SIG-M5 (cell line): ENCODE data around the gene ADRB2.
"Not testable (repeated sequence)": the region's sequence is repeated elsewhere in the genome, so short reads cannot be mapped to it uniquely, and the experiment has no call there.

Experiments used
- DNase-seq: peaks from one replicate; lab custom pipeline; 2025; lab: John Stamatoyannopoulos, UW

The ADRB2 gene

DNA sequence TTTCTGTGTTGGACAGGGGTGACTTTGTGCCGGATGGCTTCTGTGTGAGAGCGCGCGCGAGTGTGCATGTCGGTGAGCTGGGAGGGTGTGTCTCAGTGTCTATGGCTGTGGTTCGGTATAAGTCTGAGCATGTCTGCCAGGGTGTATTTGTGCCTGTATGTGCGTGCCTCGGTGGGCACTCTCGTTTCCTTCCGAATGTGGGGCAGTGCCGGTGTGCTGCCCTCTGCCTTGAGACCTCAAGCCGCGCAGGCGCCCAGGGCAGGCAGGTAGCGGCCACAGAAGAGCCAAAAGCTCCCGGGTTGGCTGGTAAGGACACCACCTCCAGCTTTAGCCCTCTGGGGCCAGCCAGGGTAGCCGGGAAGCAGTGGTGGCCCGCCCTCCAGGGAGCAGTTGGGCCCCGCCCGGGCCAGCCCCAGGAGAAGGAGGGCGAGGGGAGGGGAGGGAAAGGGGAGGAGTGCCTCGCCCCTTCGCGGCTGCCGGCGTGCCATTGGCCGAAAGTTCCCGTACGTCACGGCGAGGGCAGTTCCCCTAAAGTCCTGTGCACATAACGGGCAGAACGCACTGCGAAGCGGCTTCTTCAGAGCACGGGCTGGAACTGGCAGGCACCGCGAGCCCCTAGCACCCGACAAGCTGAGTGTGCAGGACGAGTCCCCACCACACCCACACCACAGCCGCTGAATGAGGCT is at the start of gene ADRB2:
ADRB2 (plus strand) TSS at position 559 of the 686 bp plus-strand sequence. CDS start 221 bp downstream, outside the sequence.
- DNase-seq: peak; percentile 80

DNA sequence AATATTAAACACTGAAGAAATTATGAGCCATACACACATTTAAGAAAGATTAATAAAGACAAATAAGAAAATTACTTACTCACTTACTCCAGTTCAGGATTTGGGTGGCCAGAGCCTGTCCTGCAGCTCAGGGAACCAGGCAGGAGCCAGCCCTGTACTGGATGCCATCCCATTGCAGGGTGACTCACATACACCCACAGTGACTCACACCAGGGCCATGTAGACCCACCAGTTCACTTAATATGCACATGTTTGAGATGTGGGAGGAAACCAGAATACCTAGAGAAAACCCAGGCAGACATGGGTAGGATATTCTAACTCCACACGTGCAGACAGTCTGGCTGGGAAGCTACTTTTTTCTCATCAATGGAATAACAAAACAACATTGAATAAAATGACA is 49.6 kb upstream of the ADRB2 start:
- DNase-seq: no peak

DNA sequence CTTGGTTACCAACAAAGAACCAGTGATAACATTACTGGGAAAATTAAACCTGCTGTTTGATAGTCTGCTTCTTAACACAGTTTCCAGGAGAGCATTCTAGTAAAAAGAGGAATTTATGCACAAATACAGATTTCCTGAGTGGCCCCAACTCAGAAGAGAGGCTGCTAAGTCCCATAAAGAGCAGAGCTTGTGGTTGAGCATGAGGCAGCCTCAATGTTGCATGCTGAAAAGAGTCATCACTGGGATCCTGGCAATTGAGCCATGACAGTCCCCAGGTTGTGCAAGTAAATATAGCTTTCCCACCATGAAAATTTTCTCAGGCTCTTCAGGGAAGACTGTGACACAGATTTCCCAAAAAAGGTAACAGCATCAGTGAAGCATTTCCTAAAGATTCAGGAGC is 47.5 kb upstream of the ADRB2 start:
- DNase-seq: no peak

DNA sequence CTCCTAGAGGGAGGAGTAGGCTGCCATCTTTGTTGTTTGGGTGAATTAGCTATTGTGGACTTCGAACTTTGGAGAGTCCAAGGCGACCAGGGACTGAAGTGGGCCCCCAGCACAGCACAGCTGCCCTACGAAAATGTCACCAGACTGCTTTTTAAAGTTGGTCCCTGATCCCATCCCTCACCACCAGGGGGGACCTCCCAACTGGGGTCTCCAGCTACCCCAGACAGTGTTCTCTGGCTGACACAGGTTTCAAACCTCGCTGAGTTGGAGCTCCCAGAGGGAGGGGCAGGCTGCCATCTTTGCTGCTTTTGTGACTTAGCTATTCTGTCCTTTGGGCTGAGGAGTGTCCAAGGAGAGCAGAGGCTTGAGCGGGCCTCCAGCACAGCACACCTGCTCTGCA is 45.7 kb upstream of the ADRB2 start:
- no peak for DNase-seq

DNA sequence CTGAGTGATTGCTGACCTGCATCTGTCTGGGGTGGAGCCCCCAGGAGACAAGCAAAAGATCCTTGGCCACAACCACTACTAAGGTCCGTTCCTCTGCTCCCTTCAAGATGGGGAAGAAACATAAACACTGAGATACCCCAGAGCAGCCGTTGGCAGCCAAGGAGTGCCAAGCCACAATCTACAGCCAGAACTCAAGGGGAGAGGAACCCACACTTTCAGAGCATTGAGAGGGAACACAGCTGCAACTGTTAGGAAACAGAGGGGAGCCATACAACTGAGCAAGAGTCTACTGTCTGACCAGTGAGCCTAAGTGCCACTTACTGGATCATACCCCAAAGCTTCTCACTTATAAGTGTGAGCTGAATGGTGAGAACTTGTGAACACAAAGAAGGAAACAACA is 44.6 kb upstream of the ADRB2 start:
- DNase-seq: no peak

DNA sequence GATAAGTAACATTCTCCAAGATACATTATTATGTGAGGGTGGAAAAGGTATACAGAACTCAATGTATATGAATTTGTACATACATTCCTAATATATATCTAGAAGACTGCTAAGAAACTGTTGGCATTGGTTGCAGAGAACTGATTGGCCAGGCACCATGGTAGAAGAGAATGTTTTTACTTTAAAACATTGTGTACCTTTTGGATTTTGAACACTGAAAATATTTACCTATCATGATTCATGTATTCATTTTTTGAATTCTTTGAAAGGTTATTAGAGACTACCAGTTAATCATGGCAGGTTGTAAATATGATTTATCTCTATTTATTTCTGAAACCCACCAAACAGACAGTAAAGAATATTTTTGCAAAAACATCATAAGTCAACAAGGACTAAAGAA is 41.2 kb upstream of the ADRB2 start:
- DNase-seq: no peak

DNA sequence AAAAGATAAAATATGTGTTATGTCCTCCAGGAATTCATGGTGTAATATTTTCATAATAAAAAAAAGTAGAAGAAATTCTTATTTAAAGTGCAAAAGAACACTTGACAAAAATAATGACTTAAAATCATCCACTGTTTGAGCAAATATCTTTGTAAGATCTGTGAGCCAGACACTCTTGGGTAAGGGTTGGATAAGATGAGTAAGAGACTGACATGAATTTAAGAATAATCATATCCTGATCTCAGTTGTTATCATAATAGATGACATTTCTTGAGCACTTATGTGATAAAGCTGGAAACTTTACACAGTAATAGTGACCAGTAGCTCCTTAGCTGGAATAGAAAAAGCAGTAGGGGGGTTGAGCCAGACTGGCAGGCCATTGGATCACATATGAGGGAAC is 40.0 kb upstream of the ADRB2 start:
- DNase-seq: no peak

DNA sequence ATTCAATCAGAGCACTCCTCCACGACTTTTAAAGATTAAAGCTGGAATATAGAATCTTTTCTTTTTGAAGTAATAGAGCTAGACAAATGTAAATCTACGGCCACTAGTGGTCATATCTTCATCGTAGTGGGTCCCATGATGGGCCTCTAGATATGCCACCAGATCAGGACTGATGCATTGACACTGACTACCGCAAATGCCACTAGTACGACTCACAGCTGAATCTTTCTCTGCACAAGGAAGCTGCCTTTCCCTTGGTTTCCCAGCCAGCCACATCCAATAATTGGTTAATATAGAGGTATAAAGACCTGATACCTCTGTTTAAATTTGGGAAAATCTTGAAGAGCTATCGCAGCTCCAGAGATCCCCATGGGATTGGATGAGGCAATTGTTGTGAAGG is 37.8 kb upstream of the ADRB2 start:
- no peak for DNase-seq

DNA sequence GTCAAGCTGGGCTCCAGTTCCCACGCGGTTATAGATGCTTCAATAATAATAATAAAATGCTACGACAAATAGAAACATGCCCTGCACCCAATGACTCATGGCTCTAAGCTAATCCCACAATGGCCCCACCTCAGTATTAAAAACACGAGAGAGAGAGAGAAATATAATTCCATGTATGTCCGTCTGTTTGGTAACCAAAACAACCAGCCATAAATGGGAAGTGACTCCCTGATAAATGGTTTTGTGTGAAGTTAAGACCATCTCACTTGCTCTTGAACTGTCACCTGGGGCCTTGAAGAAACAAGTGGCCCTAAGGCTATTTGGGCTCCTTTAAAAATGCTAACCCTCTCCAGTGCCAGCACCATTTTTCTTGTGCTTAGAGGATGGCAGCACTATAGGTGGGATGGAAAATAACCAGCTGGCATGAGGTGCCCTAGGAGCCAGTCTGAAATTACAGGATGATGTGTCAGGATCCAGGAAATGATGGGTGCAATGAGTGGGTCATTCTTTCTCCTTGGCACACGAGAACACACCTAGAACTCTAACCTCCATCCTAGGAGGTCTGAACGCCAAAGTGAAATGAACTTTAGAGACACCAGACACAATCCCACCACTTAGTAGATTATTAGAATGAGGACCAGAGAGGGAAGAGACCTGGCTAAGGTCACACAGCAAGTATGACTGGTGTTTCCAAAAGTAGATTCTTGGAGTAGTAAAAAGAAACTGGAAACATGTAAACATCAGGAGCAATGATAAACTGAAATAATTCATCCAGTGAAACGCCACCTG is 35.7 kb upstream of the ADRB2 start:
- no peak for DNase-seq

DNA sequence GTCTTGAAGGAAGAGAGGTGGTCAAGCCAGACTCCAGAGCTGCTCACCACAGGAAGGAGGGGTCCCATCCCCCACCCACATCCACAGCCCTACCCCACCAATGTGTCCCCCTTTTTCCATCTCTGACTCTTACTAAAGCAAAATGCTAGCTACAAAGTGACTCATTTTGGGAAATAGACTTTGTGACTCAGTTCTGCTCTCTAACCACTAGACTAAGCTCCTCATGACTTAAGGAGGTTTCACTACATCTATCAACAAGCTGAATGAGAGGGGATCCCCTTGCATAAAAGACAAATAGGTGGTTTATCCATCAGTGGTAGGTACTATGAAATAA is 35.1 kb upstream of the ADRB2 start:
- DNase-seq: no peak

DNA sequence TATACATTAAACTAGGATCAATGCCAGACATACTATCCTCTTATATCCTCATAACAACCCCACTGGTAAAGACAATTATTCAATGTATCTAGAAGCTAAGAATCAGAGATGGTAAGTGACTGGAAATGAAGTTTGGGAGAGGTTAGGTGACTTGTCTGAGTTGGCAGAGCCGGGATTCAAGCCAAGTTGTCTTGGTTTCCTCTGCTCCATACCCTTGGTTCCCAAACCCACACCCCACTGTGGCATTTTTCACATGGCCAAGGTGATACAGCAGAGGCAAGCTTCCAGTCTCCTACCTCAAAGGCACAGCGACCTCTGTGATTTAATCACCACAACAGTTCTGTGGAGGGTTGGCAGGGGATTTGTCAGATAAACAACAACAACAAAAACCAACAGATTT is 34.7 kb upstream of the ADRB2 start:
- no peak for DNase-seq

DNA sequence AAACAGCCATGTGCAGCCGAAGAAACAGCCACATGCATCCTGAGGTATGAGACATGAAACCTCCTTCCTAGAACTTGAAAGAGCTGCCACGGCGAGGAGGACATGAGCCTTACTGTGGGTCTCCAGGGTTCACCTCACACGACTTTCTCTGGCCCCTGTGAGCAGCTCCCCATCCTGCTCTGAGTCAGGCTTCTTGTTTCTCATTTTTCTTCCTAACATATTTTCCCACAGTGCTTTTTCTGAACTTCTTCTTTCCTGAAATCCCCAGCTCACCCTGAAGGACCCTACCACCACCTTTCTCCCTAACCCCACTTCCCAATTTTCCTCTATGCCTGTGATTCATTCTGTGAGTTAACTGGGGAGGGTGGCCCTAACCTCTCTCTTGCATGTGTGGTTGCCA is 33.7 kb upstream of the ADRB2 start:
- DNase-seq: no peak

DNA sequence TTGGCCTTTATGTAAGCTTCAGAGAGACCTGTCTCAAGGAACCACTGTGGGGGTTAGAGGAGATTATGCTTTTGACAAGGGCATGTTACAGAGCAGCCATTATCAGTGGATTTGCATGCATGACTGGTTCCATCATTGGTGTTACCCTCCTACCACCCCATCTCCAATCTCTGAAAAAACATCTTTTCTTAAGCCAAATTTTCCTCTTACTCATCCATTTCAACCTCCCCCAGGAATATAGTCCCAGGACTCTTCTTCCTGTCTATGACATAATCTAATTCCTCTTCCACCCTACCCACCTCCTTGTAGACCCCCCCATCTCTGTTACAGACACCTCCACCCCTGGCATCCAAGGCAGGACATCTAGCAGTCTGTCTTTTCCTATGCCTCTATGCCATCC is 33.1 kb upstream of the ADRB2 start:
- DNase-seq: no peak

DNA sequence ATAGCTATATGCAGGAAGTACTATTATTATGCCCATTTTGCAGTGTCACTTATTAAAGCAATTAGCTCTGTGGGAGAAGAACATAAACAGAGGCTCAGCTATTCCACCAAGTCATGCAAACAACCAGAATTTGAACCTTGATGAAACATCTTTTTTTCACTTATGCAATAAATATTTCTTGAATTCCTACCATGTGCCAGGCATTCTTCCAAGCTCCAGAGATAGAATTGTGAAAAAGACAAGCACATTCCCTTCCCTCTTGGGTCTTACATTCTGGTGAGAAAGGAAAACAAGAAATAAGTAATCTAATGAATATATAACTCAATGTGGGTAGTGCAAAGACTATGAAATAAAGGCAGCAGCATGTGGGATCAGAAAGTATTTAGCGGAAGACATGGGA is 32.1 kb upstream of the ADRB2 start:
- DNase-seq: no peak

DNA sequence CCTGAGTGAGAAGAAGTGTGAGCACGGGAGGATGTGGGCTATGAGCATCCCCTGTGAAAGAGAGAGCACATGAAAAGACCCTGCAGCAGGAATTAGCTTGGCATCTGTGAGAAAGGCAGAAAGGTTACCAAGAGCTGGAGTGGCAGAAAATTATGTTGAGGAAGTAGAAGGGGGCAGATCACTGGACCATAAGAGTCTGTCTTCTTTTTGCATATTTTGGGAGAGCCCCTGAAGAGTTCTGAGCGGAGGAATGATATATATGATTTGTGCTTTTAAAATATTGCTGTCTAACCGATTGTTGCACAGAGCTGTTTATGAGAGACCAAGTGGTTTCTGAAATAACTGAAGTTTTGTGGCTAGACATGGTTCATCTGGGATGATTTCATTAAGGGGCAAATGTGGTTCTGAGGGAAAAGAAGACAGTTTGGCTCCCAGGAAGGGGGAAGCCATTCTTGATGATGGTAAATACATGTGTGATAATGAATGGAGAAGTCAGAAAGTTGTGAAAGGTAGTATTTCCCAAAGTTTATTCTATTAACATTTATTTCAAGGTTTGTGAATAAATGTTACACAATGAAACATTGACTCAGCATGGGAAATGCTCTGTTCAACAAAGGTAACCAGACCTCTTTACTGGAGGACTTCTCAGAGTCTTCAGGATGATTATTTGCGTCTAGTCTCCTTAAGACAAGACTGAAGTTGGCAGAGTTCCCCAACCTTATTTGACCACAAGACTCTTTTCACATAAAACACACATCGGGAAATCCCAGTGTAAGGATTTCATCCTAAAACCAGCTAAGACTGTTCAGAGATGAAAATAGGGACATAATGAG is 31.5 kb upstream of the ADRB2 start:
- peak; percentile 50 for DNase-seq

DNA sequence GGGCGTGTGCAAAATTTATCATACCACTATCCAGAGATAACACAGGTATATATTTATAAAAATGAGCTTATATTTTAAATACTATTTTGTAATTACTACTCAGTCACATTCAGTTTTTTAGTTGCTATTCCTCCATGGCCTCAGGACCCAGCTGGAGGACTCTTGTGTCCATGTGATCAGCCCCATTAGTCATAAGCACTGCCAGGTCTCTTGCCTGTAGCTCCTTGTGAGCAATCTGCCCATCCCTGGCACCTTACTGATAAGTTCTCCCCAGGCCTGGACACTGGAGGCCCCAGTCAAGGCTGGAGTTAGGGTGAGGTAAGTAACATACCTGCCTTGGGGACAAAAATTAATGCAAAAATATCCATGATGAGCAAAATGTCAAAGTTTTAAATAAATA is 29.5 kb upstream of the ADRB2 start:
- DNase-seq: no peak

DNA sequence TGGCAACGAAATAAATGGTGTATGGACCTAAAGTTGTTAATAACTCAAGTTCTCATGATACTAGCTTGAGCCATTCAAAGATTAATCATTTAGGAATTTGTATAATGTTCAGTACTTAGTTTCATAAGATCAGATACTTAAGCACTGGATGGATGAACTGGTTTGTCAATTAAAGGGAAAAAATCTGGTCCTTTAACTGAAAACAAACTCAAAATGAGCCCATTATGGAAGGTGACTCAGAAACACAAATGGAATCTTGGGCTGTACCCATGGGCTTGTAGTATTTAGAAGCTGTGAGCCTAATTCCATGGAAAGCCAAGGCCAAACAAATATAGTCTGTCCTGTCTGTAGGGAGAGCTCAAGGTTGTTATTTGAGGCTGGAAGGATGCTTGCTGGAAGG is 27.6 kb upstream of the ADRB2 start:
- DNase-seq: no peak

DNA sequence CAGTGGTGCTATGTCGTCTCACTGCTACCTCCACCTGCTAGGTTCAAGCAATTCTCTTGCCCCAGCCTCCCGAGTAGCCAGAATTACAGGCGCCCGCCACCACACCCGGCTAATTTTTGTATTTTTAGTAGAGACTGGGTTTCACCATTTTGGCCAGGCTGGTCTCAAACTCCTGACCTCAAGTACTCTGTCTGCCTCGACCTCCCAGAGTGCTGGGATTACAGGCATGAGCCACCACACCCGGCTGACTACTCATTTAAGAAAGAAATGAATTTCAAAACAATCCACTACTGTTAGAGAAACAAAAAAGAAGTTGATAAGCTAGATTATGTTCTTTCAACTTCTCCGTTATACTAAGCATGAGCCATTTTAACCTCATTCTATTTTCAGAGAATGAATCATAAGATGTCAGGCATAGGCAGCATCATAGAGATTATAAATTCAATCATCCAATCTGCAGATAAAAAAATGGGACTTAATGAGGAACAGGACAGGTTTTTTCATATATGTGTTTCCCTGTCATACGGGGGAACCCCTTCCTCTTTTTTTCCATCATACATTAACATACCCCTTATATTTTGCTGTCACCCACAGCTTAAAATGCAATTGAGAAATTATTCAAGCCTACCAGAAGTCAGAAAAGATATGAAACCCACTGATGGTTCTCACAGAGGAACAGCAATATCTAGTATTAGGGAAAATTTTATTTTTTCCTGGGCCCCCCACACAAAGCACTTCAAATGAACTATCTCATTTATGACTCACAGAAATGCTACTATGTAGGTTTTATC is 26.5 kb upstream of the ADRB2 start:
- no peak for DNase-seq

DNA sequence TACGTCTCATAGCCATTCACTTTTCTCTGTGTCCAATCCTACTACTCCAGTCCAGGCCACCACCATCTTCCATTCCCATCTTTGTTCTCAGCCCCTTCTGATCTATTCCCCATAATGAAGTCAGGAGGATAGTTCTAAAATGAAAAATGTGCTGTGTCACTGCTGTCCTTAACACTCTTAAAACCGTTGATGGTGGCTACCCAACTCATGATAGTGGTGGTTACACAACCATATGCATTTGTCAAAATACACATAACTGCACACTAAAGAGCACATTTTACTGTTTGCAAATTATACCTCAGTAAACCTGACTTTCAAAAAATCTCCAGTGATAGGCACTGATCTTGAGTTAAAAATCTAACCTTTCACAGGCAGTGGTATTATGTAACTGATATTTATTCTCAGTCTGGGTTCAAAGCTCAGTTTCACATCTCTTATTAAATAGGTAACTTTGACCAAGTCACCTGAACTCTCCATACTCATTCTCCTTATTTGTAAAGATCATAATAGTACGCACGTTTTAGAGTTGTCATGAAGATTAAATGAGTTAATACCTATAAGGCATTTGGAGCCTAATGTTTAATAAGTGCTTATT is 24.6 kb upstream of the ADRB2 start:
- no peak for DNase-seq

DNA sequence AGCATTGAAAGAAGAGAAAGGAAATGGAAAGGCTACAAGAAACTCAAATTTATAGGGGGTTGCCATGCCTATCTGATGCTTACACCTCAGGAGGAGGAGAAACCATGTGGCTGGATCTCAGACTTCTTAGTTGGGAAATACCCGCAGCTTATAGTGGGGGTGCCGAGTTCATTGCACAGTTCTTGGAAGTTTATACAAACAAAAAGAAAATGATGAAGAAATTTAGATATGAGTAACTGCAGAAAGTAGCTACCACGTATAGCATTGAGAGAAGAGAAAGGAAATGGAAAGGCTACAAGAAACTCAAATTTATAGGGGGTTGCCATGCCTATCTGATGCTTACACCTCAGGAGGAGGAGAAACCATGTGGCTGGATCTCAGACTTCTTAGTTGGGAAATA is 23.0 kb upstream of the ADRB2 start:
- not testable (repeated sequence) for DNase-seq

DNA sequence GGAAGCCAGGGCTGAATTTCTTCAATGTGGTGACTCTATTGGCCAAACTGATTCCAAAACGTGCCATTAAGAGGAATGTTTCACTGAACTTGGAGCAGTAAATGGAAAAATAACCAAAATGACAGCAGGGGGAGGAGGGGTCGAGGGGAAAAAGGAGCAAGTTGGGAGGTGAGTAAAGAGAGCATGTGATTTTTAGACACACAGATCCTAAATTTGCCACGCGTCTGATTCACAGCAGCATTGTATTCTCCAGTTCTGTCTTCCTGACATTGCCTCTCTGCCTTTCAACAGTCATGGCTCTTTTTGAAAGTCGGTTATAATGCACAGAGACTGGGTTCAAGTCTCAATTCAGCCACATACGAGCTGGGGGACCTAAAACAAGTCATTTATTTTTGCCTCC is 22.0 kb upstream of the ADRB2 start:
- no peak for DNase-seq
